Stimulated activated CD8-positive, alpha-beta memory T cell treated with anti-CD3 and anti-CD28 coated beads, Interleukin-12 subunit alpha, Interleukin-12 subunit beta, amount 100 ng/mL, for 1 hour (primary cell): ENCODE results near the gene CTTN.

ENCODE experiments used
- DNase-seq: peaks from one replicate; pipeline ENCODE4 v3.0.0-alpha.2; 2020; ENCODE audit warnings: low read depth

Gene CTTN

DNA sequence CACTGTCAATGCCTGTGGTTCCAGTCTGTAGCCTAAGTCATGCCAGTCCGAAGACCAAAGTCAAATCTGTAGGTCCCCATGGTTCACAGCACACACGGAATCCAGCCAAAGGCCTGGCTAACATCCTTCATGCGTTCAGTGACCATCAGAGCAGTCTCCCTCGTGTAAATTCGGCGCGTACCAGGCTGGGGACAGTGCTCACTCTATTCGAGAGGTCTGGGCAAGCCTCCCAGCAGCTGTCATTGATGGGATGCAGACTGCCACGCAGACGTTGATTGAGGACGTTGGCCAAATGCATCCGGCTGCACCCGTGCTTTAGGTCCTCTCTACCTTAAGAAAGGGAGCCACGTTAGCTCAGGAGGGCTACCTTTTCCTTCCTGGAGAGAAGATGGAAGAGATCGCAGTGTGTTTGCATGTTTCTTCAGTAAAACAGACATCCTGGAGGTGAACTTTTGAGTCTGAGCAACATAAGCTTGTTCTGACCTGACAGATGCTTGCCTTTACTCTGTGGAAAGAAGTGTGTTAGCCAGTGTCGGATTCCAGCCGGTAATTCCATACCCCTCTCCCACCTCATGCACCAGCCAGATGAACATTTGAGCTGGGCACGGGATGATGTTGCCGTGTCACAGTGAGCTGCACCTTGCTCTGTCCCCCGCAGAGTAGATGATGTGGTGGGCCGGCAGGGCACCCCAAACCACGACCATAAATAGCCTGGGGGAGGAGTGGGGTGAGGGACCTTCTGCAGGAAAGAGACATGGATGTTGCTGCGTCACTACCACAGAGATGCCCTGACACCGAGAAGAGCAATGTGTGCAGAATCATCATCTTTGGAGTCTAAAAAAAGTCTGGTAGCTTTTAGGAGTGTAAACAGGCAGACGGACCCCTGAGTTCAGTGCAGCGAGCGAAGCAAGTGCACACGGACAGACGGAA lies 12.2 kb downstream of the CTTN start:
- no peak for DNase-seq

DNA sequence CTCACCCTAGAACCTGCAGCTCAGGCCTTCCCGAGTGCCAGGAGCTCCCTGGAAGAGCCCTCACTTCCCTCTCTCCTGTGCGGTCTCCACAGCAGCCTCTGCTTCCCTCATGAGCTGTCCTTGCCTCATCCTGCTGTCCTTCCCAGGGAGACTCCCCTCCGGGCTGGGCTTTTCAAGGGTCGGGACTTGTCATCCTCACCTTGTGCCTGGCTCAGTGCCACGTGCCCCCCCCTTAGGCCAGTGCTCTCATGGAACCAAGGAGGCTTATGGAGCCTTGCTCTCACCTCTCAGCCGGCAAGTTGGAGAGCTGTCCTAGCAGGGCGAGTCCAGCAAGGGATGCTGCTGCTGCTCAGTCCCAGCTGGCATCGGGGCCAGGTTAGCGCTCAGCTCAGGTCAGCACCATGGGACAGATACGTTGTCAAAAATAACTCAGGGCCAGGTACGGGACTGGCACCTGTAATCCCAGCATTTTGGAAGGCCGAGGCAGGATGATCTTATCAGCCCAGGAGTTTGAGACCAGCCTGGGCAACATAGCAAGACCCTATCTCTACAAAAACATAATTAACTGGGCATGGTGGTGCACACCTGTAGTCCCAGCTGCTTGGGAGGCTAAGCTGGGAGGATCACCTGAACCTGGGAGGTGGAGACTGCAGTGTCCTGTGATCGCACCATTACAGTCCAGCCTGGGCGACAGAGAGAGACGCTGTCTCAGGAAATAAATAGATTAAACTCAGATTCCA lies 13.6 kb downstream of the CTTN start:
- no peak for DNase-seq

DNA sequence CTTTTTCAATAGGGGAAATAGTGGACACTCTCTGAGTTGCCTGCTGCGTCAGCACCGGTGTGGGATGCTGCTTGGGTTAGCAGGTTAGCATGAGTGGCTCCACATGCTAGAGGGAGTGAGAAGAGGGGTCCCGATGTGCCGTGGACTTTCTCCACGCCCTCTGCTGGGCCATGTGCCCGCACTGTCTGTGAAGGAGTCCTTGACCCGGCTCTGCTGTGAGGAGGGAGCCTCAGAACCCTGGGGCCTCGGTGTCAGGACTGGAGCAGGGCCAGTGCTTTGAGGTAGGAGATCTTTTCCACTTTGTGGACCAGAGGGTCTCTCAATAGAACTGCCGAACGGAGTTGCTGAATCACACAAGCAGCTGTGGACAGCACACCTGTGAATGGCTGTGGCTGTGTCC lies 14.8 kb downstream of the CTTN start:
- no peak for DNase-seq

DNA sequence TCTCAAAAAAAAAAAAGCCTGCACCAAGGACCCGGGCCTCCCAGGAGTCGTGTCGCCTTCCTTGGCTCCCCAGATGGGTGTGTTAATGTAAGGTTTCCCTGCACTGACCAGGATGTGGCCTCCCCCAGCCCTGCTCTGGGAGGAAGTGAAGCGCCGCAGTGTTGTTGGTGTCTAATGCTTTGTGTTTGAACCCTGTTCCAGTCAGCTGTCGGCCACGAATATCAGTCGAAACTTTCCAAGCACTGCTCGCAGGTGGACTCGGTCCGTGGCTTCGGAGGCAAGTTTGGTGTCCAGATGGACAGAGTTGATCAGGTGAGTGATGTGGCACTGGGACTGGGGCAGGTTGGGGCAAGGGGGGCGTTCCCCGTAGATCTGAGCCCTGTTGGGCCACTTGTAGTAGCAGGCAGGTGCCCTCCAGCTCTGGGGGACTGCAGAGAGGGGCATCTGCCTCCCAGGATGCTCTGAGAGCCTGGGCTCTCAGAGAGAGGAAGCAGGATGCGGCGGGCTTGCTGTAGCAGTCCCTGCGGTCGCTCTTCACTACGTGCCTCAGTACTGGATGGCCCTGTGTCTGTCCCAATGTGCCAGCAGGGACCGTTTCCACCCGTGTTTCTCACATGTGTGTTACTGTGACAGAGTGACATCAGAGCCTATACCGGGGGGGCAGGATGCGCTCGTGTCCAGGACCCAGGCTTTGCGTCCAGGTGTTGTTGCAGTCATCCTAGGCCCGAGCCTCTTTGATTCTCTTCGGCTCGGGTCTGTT lies 16.2 kb downstream of the CTTN start:
- no peak for DNase-seq

DNA sequence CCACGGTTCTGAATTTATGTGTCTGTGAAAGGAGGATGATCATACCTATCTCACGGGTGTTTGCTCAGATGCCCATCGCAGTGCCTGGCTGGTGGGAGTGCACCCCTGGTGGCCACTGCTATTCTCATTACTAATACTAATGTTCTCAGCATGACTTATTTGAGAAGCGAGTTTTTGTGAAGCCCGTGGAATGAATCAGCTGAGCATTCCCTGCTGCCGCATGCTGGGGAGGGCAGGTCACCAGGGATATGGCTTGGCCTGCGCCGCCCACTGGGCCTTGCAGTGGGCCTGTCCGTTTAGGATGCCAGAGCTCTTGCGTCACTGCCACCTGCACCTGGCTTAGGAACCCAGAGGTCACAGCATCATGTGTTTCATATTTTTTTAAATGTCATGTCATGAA lies 16.9 kb downstream of the CTTN start:
- no peak for DNase-seq

DNA sequence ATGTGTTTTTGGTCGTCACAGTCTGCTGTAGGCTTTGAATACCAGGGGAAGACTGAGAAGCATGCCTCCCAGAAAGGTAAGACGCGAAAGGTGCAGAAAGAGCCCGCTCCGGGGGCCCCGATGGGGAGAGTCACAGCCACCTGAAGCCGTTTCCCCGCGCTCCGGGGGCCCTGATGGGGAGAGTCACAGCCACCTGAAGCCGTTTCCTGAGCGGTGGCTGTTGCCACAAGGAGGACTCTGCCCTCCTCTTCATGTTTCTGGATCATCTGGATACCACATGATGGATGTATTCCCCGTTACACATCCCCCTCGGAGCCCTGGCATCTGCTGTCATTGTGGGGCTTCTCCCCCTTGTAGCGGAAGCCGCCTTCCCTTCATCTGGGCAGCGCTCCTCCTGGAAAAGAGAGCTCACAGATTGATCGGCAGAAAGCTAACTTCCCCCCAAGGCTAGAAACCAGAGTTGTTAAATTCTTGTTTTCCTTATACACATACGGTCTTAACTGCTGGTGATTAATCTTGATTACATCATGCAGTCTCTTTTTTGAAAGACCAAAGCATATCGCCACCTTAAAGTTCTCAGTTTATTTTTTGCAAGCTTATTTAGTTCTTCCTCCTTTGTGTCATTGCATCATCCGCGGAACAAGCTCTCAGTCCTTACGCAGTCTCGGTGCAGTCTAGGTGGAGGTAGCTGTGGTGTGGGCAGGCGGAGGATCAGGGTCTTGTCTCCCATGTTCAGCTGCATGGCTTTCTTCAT lies 17.5 kb downstream of the CTTN start:
- DNase-seq, result no peak

DNA sequence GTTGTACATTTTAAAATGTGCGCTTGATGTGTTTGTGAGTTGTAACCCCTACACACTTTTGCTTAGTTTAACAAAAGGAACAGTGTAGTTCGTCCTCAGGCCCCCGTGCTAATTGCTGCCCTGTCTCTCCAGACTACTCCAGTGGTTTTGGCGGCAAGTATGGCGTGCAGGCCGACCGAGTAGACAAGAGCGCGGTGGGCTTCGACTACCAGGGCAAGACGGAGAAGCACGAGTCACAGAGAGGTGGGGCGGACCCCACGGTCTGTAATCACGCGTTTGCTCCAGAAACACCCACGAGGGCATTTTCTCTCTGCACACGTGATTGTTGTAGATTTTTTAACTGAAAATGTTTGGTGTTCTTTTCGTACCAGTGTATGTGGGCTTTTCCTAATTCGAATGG lies 18.6 kb downstream of the CTTN start:
- no peak for DNase-seq

DNA sequence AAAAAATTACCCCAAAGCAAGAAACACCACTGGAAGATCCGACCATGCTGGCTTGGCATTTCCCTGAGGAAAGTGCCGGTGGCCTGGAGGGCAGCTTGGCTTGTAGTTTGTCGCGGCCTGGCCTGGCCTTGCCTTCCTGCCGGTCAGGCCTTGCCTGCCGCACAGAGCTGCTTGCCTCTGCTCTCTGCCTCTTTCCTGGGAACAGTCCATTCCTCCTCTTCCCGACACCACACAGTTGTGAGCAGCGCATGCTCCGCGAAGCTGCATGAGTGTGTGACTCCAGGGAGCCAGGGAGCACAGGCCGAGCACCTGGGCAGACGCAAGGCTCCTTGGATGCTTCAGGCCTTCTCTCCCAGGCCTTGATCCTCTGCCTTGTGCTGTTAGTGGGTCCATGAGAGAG lies 19.8 kb downstream of the CTTN start:
- no peak for DNase-seq

DNA sequence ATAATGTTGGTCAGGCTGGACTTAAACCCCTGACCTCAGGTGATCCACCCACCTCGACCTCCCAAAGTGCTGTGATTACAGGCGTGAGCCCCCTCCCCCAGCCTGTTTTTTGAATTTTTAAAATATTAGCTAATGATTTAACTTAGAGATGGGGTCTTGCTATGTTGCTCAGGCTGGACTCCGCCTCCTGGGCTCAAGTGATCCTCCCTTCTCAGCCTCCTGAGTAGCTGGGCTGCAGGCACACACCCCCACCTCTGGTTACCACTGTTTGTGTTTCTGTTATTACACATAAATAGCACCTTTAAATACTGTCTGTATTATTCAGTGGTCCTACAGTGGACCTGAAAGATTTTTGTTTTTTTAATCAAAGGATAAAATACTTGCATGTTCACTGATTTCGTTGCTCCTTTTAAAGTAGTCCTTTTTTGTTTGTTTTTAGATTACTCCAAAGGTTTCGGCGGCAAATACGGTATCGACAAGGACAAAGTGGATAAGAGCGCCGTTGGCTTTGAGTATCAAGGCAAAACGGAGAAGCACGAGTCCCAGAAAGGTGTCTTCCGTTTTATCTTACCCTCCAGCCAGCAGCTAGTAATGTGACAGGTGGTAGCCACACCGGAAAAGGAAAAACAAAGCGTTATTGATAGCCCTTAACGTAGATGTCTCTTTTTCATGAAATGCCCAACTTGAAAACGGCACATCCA lies 21.1 kb downstream of the CTTN start:
- no peak for DNase-seq

DNA sequence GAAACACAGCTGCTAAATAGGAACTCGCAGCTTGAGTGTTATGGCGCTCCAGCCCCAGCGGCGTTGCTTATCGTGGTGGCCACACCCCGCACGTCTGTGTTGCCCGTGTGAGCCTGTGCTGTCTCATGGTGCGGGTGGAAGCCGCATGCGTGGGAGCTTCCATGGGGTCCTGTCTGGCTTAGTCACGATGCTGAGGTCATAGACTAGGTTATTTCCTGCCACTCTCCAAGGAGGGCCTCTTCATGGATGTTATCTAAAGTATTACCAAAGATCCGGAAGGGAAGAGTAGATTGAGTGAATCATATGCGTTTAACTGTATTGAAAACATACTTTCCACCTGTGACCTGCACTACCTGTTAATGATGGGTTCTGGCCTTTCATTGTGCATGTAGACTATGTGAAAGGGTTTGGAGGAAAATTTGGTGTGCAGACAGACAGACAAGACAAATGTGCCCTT lies 21.7 kb downstream of the CTTN start:
- DNase-seq, result no peak

DNA sequence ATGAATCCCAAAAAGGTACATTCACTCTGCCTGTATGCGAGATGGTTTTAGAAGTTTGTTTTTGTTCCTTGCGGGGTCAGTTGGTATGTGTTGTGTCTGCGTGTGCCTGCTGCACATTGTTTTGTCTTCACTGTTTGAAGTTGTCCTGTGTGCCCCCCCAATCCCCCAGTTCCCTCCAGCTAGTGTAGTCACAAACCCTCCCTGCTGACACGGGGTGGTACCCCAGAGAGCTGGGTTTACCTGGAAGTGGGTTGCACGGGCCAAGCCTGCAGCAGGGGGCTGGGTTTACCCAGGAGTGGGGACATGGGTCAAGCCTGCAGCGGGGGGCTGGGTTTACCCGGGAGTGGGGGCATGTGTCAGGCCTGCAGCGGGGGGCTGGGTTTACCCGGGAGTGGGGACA lies 22.2 kb downstream of the CTTN start:
- DNase-seq, result no peak

DNA sequence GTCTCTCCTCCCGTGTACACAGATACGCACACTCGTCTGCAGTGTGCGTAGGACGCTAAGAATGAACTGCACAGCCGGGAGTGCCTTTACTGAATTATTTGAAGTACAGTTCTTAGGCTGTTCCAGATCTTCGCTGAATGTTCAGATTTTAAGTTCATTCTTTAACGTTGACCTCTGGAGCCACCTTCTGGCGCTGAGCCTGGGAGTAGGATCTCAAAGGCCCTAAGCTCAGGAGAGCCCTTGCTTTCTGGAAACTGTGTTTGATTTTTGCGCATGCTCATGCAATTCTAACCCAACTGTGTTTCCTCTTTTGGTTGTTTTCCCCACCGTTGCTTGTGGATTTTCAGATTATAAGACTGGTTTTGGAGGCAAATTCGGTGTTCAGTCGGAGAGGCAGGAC lies 22.8 kb downstream of the CTTN start:
- no peak for DNase-seq

DNA sequence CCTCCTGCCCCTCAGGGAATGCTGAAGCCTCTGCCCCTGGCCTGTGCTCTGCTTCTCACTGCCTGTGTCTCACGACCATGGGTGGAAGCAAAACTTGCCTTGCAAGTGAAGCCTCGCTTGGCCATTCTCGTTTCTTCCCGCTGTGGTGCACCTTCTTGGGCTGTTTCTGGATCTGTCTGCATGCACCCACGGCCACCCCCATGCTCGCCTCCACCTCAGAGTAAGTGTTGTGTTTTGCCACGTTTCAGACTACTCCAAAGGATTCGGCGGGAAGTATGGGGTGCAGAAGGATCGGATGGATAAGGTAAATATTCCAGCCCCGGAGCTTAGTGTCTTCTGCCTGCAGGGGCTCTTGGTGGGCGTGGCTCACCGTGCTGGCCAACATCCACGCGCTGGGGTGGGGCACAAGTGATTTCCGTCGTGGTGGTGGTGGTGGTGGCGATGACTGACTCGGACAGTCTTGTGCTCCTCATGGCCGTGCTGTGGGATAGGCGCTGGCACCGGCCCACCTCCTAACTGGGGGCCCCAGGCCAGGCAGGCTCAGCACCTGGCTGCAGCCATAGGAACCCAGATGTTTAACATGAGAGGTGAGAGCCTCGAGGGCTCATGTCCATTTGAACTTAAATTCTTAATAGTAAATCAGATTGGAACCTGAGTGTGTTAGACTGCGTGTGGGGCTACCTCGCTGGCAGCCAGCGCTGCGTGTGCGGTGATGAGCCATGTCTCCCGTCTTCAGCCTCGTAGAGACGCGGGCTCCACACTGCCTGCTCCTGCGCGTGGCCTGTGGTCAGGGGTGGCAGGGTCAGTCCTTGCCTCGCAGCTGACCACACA lies 24.6 kb downstream of the CTTN start:
- DNase-seq, result no peak

DNA sequence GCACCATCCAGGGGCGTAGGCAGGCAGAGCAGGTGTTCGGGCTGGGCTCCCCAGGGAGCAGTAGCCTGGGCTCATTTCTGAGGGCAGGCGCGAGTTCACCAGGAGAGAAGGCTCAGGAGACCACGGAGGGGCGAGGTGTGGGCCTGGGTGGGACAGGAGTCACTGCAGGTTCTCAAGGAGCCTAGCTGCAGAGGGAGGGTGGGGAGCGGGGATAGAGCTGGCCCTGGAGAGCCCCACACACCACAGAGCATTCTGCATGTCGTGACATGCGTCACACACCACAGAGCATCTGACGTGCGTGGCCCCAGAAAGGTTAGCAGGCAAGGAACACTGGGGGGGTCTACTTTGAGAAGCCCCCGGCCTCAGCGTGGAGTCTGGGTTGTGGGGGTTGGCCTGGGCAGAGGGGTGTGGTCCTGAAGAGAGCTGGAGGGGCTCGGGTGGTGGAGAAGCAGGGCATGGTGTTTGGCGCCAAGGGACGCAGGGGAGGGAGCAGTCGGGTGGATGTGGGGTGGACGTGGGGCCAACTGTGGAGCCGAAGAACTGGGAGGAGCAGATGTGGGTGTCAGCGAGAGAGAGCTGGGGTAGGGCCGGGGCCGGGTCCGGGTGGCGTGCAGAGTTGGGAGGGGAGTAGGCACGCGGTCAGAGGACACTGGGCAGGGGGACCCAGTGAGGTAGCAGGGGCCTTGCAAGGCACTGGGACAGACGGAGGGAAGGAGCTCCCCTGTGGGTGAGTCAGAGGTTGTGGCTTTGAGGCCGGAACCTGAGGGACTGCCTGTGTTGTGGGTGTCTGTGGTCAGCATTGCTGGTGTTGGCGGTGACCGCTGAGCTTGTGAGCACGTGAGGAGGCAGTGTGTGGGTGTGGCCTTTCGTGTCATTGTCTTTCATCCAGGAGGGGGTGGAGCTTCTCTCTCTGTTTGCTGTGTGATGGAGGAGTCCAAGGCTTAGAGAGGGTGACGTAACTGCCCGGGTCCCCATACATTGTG lies 25.5 kb downstream of the CTTN start:
- DNase-seq, result peak; percentile 18

DNA sequence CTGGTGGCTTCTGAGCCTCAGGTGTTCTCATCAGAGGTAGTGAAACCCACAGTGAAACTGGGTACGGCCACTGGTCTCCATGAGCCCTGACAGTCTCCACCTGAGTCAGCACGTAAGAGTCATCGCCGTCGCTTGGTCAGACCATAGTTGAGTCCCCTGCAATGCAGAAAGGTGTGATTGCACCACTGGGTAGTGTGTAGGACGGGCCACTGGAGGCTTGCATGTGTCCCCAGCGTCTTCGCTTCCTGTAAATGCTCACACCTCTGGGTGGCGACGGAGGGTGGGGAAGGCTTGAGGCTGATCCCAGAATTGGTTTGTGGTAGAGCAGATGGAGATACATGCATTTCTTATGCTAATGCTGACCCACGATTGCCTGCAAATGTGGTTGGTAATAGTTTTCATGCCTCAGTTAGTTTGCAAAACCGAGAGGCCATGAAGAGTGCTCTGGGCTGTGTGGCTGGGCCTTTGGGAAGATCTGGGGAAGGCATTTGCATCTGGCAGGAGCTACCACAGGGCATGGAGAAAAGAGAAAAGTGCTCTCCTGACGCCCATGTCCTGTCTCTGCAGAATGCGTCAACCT lies 26.5 kb downstream of the CTTN start:
- DNase-seq, result no peak

DNA sequence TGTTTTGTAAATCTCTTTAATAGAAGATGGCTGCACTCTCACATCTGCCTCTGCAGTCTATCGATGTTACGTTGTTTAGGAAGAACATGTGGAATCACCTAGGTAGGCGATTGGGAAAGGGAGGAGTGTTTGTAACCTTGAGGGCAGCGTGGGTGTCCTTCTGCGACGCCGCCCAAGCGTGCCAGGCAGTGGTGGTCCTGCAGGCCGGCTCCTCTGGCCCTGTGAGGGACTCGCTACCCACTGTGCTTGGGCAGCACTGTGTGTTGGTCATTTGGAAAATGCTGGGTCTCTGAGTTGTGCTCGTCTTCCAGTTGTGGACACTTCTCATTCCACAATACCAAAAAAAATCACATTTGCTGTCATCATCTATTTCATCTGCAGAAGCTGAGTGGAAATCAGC lies 29.1 kb downstream of the CTTN start:
- DNase-seq, result no peak

DNA sequence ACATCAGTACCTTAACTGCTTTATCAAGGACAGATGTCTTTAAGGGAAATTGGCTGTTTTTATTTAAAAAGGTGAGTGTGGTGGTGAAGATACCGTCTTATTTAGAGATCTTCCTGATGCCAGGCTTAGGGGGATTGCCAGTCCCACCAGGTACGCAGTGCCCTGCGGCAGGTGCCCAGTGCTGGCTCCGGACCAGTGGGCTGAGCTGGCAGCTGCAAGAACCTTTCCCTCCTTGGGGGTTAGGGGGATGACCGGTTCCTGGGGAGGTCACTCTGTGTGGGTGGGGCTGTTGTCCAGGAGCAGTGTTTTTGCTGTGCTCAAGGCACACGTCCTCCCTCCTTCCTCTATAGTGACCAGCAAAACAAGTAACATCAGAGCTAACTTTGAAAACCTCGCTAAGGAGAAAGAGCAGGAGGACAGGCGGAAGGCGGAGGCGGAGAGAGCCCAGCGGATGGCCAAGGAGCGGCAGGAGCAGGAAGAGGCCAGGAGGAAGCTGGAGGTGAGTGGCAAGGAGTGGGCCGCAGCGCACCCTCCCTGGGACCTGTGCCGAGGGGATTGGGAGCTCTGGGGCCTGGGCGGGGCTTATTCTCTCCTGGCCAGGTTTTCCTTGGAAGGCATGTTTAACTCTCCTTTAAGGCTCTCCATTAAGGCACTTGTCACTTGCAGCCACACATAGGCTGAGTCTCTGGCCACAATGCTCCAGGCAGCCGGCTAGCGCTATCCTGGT lies 30.5 kb downstream of the CTTN start:
- DNase-seq, result no peak

DNA sequence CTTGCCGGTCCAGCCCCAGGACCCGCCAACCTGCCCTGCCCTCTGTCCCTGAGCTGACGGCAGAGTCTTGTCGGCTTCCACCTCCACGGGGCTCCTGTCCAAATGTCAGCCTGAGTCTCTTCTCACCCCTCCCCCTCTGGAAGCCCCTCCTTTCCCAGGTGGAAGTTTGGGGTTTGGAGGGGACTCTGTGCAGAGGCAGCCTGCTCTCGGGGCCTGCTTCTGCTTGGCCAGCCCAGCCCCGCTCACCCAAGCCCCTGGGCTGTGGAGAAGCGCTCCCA lies 31.0 kb downstream of the CTTN start:
- DNase-seq, result no peak
